NCI-H446 treated with DMSO at 0.1 percent for 48 hours (cell line): ENCODE data around the gene DIAPH2.
A peak's percentile ranks its signal among the peaks of the same experiment; 100 is the strongest.

Experiments used
- DNase-seq: peaks from one replicate; lab custom pipeline; 2025; lab: John Stamatoyannopoulos, UW

The DIAPH2 gene

GRCh38 chrX:97308171-97308570 is 623.5 kb downstream of the DIAPH2 start:
- no peak for DNase-seq

GRCh38 chrX:97309487-97310116 is 625.0 kb downstream of the DIAPH2 start:
- no peak for DNase-seq

GRCh38 chrX:97310373-97310772 is 625.7 kb downstream of the DIAPH2 start:
- DNase-seq = no peak

DNA sequence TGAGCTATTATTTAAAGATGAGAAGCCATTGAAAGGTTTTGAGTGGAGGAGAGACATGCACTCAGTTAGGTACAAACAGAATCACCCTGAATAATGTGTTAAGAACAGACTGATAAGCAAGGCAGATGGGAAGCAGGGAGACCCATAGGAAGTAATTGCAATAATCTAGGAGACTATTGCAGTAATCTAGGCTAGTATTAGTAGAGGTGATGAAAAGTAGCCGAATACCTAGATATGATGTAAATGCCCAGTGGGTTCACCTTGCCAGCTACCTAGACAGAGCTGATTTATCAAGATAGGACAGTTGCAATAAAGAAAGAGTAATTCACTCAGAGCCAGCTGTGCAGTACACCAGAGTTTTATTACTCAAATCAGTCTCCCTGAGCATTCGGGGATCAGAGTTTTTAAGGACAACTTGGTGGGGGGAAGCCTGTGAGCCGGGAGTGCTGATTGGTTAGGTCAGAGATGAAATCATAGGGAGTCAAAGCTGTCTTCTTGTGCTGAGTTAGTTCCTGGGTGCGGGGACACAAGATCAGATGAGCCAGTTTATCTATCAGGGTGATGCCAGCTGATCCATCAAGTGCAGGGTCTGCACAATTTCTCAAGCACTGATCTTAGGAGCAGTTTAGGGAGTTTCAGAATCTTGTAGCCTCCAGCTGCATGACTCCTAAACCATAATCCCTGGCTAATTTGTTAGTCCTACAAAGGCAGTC is 626.6 kb downstream of the DIAPH2 start:
- no peak for DNase-seq

DNA sequence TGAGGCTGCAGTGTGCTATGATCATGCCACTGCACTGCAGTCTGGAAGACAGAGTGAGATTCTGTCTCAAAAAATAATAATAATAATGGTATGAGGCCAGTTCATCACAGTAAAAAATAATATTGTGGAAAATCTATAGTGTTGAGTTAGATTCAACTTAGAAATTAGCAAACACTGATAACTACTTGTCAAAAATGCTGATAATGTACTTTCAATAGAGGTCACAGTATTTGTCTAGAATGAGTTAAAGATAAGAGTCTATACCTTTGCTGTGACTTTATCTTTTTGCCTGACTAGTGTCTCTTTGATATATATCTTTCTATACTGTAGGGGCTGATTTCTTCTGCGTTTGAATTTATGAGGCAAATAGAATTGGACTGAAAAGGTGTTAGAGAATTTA is 629.7 kb downstream of the DIAPH2 start:
- DNase-seq = no peak

DNA sequence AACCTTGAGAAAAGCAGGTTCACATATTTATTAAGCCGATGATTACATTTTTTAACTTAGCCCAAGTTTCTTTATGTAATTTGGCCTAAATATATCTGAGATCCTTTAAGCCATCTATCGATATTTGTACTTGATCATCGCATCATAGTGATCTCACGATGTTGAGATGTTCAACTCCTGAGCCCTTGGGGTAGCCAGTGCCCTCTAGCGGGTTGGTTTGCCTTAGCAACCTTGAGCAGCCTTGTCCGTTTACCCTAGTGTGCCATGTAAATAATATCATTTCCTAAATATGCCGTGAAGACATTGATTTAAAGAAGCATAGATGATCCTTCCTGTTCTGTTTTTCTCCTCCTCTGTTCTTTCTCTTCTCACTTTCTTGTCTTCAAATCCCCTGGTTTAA is 631.3 kb downstream of the DIAPH2 start:
- no peak for DNase-seq

DNA sequence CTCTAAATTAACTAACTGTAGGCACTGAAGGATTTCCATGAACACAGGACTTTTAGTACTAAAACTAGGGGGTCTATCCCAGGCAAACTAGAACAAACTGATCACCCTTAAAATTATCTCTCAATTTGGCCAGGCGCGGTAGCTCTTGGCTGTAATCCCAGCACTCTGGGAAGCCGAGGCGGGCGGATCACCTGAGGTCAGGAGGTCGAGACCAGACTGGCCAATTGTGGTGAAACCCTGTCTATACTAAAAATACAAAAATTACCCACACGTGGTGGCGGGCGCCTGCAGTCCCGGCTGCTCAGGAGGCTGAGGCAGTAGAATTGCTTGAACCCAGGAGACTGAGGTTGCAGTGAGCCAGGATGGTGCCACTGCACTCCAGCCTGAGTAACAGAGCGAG is 635.7 kb downstream of the DIAPH2 start:
- no peak for DNase-seq

GRCh38 chrX:97322401-97322800 is 637.8 kb downstream of the DIAPH2 start:
- no peak for DNase-seq

DNA sequence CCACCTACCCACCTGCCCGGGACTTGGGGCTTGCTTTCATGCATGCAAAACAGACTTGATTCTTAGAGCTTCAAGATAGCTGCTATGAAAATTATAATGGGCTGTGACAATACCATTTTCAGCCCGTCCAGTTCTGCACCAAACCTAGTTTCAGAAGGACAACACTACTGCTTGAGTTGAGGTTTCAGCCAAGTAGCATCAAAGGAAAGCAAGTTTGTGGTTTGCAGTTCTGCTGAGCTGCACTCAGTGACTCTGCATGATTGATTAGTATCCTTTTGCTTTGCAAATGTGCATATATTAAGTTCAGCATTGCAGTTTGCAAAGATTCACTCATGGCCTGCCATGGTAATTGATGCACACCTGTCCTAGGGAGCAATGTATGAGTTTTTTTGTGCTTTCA is 641.8 kb downstream of the DIAPH2 start:
- no peak for DNase-seq

- no peak for DNase-seq
These were observed 644.3 kb downstream of the DIAPH2 start for GRCh38 chrX:97328853-97329390.

DNA sequence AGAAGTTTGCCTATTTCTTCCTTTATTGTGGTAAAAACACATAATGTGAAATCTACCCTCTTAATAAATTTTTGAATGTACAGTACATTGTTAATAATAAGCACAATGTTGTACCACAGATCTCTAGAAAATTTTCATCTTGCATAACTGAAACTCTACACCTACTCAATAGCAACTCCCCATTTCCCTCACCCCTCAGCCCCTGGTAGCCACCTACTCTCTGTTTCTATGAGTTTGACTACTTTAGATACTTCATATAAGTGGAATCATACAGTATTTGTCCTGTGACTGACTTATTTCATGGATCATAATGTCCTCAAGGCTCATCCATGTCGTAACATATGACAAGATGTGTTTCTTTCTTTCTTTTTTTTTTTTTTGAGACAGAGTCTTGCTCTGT is 645.5 kb downstream of the DIAPH2 start:
- no peak for DNase-seq

DNA sequence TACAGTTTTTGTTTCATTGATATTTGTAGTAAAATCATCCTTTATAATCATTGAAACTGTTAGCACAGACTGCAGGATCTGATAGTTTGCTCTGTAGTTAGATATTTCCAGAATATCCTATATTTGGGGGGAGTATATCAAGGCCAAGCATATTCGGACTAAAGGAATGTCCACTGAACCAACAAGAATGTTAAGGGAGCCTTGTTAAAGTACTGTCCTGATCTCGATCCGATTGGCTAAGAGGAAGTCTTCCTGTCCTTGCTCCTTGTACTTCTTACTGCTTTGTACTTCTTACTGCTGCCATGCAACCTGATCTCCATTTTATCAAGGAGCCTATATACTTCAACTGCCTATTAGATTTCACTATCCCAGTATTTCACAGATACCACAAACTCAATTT is 648.3 kb downstream of the DIAPH2 start:
- no peak for DNase-seq

DNA sequence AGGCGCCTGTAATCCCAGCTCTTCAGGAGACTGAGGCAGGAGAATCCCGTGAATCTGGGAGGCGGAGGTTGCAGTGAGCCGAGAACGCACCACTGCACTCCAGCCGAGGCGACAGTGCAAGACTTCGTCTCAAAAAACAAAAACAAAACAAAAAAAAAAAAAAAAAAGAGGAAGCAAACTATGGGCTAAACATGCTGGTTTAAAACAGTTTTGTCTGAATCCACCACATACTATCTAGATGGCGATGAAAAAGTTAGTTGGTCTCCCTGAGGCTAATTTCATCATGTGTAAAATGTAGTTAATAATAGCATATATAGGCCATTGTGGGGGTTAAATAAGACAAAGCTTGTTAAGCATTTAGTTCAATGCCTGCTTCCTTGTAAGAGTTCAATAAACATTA is 650.2 kb downstream of the DIAPH2 start:
- no peak for DNase-seq

DNA sequence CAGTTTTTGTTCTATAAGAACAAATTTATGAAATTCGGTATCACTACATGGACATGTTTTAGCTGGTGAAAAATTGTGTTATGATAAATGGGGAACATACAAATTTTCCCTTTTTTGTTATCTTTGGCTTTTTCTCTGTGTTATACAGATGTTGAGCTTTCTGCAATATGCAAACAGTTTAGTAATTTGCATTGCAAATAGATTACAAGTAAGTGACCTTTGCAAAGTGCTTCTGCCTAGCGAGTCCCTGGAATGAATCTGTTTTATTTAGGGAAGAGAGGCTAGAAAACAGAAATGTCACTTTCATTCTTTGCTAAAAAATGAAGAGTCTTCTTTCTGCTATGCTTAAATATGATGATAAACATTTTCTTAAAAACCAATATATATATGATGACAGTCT is 660.1 kb downstream of the DIAPH2 start:
- no peak for DNase-seq

GRCh38 chrX:97358941-97359340 is 674.3 kb downstream of the DIAPH2 start:
- no peak for DNase-seq

DNA sequence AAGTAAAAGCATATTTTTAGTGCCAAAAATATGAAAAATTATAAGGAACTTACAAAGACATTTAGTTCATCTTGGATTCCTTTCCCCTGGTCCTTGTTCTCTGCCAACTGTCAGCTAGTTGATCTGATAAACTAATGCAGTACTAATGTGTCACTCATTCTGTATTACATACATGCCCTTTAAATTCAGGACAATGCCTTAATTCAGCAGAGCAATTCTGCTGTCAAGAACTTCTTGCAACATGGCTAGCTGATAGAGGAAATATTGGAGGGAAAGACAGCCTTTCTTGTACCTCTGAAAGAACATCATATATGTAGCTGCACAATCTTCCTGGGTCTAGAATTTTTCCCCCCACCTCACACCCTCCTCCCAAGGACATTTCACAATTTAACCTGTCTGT is 679.2 kb downstream of the DIAPH2 start:
- no peak for DNase-seq

- no peak for DNase-seq
These were observed 681.6 kb downstream of the DIAPH2 start for GRCh38 chrX:97366237-97366636.

DNA sequence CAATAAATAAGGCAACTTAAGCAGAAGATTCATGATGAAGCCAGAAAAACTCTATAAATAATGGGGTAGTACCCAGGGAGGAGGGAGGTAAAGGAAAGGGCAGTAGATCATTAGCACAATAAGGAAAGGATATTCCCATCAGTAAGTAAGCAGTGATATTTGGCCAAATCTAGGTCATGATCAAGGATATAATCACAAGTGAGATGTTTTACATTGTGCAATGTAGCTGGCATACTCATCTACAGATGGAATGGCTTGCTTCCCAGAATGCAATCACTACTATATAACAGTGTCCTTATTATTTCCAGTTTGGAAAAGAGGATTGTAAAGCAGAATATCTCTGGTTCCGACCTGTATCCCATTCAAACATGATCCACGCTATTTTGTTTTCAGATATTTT is 682.5 kb downstream of the DIAPH2 start:
- DNase-seq = peak; percentile 54

DNA sequence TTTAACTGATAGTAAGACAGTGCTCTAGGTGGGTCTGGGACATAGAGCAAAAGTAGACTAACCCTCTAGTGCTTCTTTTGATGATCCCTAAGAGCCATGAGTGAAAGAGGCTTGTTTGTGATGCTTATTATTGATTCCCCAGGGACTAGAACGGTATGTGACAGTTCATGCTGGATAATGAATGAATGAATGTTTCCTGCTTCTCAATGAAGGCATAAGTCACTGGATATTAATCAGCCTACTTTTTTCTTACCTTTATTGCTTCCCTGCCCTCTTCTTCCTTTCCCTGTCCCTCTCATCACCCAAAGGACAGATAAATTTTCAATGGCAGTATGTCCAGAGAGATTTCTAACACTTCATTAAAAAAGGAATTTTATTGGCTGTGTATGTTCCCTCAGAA is 685.3 kb downstream of the DIAPH2 start:
- no peak for DNase-seq

GRCh38 chrX:97372001-97372766 is 687.5 kb downstream of the DIAPH2 start:
- DNase-seq = no peak

GRCh38 chrX:97374266-97374665 is 689.6 kb downstream of the DIAPH2 start:
- DNase-seq = no peak

- DNase-seq = no peak
These were observed 695.6 kb downstream of the DIAPH2 start for GRCh38 chrX:97380200-97380599.

DNA sequence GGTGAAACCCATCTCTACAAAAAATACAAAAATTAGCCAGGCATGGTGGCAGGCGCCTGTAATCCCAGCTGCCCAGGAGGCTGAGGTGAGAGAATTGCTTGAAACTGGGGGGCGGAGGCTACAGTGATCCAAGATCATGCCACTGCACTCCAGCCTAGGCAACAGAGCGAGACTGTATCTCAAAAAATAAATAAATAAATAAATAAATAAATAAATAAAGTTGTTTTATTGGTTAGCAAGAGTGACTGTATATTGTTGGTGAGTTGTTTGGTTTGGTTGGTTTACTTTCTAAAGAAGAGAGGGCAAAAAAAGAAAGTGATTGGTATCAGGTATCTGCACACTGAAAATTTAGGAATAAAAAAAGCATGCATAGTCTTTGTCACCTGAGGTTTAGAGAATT is 700.0 kb downstream of the DIAPH2 start:
- DNase-seq = no peak
